ENCODE measurements around the gene RNASEL.

DNA sequence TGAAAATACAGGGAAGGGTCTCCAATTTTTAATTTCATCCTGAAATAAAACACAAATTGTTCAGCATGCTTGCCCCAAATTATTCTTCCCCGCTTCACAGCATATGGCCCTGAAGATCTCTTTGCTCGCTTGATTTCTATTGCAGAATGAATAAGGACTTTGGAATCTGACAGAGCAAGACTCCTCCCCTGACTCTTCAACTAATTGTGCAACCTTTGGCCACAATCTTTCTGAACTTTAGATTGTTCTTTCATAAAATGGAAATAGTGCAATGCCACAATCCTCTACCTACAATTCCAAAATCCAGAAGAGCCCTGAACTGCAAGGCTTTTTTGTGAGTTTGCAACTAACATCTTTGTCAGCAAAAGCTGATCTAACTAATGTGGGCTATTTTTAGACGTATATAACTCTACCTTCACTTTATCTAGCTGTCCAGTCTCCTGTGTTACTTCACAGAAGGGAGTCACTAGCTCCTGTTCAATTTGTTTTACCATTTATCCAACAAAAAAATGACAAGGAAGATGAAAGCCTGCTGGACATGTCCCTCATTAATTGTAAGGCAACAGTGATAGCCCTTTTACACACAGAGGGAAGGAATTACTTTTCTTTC is 13.4 kb downstream of the RNASEL start:
- TF ChIP-seq, protein P1, sequence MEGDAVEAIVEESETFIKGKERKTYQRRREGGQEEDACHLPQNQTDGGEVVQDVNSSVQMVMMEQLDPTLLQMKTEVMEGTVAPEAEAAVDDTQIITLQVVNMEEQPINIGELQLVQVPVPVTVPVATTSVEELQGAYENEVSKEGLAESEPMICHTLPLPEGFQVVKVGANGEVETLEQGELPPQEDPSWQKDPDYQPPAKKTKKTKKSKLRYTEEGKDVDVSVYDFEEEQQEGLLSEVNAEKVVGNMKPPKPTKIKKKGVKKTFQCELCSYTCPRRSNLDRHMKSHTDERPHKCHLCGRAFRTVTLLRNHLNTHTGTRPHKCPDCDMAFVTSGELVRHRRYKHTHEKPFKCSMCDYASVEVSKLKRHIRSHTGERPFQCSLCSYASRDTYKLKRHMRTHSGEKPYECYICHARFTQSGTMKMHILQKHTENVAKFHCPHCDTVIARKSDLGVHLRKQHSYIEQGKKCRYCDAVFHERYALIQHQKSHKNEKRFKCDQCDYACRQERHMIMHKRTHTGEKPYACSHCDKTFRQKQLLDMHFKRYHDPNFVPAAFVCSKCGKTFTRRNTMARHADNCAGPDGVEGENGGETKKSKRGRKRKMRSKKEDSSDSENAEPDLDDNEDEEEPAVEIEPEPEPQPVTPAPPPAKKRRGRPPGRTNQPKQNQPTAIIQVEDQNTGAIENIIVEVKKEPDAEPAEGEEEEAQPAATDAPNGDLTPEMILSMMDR (conservative IDR thresholded peaks at IDR 0.05), result no peak
- TF ChIP-seq ZFX (IDR thresholded peaks at IDR 0.05), result no peak

Measured in C4-2B (cell line).